Skin of body (tissue), 2 donors: ENCODE results near the gene EPB41L2. TPM values are rescaled to one million over a fixed set of nuclear protein-coding genes. Genes with fewer than 3 reads are reported as not detected.
"Not testable (repeated sequence)": the region's sequence is repeated elsewhere in the genome, so short reads cannot be mapped to it uniquely, and the experiment has no call there.

Experiments used
- DNase-seq: peaks from one replicate; lab custom pipeline; 2025; lab: John Stamatoyannopoulos, UW
- total RNA-seq: library from RNA; depleted of rRNA; stranded (reverse); fragments of >200 nt; gene quantifications from one replicate; pipeline ENCODE4 v1.2.3, GENCODE V29; 2014

Gene EPB41L2
- total RNA-seq, 1 donor from 2014 or later, result 187 TPM

DNA sequence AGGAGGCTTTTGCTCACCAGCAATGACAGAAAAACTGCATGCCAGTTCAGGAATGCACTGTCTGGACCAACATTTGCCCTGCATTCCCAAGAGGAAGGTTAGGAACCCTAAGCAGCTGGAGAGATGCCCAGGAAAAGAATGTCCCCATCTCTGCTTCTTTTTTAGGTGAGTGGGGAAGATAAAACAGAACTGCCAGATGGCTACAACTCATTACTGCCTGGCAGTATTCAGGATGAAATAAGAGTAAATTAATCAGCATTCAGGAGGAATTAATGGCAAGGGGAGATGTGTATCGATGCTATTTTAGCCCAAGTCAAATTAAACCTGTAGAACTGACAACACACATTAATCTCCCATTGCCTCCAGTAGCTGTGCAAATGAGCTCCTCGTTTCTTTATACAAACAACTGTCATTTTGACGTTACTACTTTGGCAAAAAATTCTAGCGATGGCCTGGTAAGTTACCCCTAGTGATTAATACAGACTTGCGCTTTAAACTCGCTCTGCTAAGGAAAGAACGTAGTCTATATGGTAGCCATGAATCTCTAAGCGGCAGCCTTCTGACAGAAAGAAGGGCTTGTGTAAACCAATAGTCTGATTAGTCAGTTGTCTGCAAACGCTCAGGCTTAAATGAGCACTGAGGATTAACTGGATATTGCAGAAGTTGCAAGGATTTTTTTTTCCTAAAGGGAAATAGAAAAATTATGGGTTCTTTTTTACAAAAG, 252.6 kb downstream of the EPB41L2 start:
- DNase-seq, result no peak

DNA sequence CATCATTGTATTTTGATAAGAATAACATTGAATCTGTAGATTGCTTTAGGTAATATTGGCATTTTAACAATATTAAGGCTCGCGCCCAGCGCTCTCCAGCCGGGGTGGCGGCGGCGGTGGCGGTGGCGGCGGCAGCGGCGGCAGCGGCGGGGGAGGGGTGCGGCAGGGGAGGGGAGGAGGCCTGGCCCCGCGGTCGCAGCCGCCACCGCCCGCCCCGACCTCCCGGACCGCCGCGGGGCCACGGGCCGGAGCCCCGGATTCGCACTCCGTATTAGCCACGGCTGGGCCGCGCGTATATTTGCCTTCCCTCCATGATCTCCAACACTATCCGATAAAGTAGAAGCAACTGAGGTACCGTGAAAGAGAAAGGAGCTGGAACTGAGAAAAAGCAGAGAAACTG, 261.7 kb downstream of the EPB41L2 start:
- DNase-seq, result not testable (repeated sequence)

DNA sequence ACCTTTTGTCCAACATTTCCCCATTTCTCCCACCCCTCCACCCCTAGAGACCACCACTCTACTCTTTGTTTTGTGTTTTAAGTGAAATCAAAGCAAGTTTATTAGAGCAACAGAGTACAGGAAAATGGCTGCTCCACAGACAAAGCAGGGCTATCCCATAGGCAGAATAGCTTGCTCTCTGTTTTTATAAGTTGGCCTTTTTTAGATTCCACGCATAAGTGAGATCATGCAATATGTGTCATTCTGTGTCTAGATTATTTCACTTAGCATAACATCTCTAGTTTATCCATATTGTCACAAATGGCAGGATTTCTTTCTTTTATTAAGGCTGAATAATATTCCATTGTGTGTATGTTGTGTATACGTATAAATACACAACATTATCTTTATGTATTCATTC, 266.0 kb downstream of the EPB41L2 start:
- DNase-seq, result no peak

DNA sequence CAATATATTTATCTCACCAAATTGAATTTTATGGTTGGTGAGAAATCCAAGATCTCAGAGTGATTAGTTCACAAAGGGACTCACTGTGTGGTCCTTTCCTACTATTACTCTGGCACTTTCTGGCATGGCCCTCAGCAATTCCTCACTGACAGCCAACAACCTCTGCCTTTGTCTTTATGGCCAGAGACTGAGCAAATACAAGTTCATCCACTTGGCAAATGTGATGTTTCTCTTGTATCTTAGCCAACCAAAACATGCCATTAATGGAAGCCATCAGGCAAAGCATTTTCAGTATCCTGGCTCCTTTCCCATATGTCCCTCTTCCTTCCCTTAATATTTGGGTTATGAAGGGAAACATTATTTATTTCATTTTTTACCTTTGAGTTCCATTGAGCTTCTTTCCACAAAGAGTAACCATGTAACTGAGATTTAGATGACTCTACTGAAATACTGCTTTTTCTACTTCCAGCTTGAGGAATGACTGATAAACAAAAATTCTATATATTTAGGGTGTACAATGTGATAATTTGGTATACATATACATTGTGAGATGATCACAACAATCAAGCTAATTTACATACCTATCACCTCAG, 266.6 kb downstream of the EPB41L2 start:
- DNase-seq, result peak; percentile 19

DNA sequence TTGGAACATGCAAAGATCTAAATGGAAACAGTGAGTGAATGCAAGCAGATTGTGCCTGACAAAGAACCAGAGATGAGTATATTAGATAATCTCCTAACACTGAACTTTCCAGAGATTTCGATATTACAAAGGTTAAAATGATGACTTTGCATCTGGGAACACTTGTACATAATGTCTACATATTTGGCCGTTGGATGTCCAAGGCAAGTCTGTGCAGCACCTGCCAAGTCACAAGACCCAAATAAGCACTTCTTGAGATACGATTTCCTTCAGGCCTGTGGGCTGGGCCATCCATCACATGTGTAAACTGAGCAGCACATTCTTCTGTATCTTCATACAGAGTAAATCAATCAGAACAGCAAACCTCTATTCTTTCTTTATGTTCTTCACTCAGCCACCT, 268.3 kb downstream of the EPB41L2 start:
- DNase-seq, result no peak

DNA sequence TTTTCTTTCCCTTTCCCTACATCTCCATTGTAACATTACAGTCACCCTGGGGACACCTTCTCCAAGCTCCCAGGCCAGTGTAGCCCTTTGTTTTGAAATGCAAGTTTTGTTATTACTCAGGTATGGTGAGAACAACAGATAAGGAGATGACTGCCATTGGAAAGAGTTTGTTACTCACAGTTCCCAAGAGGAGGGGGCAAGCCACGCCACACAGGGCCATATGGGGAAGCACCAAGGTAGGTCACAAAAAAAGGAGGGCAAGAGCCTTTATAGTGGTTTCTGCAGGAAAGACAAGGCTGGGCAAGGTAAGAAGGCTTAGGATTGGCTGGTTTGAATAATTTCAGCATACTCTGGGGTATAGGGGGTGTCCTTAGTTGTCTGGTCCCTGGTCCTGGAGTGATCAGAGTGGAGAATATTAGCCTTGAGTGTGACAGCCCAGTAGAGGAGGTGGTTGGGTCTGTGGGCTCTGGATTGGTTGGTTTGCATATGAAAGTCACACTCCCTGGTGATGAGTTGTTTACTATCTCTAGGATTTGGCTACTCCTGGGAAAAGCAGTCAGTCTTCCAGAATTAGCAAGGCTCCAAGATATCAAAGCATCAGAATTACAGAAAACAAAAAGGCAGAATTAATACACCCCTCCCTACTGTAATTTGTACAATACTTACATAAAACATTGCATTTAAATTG, 268.9 kb downstream of the EPB41L2 start:
- DNase-seq, result no peak

Other genes with a start within 250 kb of the EPB41L2 start
- not detected for gene SMLR1, start 235.8 kb downstream of the EPB41L2 start, total RNA-seq
- 19.9 TPM for gene AKAP7, start 72.2 kb upstream of the EPB41L2 start, total RNA-seq